ENCODE measurements around the gene HIP1R.

DNA sequence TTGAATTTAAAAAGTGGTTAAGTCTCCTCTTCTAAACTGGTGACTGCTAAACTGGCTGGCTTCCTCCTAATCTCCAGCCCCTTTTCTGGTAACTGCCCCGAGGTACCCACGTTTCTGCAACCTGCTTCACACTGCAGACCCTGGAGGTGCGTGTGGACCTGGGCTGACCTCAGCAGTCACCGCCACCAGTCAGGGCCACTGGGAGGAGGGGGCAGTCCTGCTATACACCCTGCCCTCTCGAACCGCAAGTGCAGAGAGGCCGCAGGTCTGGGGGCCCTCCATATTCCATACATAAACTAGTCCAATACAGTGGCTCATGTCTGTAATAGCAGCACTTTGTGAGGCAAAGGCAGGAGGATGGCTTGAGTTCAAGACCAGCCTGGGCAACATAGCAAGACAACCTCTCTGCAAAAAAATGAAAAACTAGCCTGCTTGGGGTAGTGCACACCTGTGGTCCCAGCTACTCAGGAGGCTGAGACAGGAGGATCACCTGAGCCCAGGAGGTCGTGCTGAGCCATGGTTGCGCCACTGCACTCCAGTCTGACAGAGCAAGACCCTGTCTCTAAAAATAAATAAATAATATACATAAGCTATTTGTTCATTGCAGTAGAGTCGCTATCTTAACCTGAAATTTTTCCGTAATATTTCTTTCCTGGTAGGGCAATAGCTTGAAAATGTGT, 35.0 kb downstream of the HIP1R start:
- TF ChIP-seq, protein P1, sequence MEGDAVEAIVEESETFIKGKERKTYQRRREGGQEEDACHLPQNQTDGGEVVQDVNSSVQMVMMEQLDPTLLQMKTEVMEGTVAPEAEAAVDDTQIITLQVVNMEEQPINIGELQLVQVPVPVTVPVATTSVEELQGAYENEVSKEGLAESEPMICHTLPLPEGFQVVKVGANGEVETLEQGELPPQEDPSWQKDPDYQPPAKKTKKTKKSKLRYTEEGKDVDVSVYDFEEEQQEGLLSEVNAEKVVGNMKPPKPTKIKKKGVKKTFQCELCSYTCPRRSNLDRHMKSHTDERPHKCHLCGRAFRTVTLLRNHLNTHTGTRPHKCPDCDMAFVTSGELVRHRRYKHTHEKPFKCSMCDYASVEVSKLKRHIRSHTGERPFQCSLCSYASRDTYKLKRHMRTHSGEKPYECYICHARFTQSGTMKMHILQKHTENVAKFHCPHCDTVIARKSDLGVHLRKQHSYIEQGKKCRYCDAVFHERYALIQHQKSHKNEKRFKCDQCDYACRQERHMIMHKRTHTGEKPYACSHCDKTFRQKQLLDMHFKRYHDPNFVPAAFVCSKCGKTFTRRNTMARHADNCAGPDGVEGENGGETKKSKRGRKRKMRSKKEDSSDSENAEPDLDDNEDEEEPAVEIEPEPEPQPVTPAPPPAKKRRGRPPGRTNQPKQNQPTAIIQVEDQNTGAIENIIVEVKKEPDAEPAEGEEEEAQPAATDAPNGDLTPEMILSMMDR (IDR thresholded peaks at IDR 0.05) = no peak
- TF ChIP-seq ZFX (IDR thresholded peaks at IDR 0.05; ENCODE audit: borderline replicate concordance) = no peak
